GM12891 (cell line): ENCODE results near the gene SNX21.

Source experiments
- POLR2AphosphoS5 ChIP-seq: IDR thresholded peaks from 2 replicates; pipeline ENCODE4 v1.6.1; 2011; ENCODE audit warnings: low read depth, low read length, control low read depth
- TAF1 ChIP-seq: IDR thresholded peaks from 2 replicates; pipeline ENCODE4 v1.6.1; 2011; ENCODE audit warnings: low read depth, low read length, control low read depth

GRCh38 chr20:45892049-45892825 is 58.6 kb downstream of the SNX21 start:
- TF ChIP-seq TAF1 (no peak), POLR2AphosphoS5 (no peak)
